ENCODE results near the gene WFIKKN2.
"Not testable (repeated sequence)": the region's sequence is repeated elsewhere in the genome, so short reads cannot be mapped to it uniquely, and the experiment has no call there.

WFIKKN2 gene

GRCh38 chr17:50875074-50875473, 39.7 kb downstream of the WFIKKN2 start:
- DNase-seq (ENCODE audit: low read depth), result no peak

GRCh38 chr17:50877042-50877441, 41.7 kb downstream of the WFIKKN2 start:
- not testable (repeated sequence) for DNase-seq (ENCODE audit: low read depth)

- no peak for DNase-seq (ENCODE audit: low read depth)
Observed at GRCh38 chr17:50877838-50878237, 42.5 kb downstream of the WFIKKN2 start.

- no peak for DNase-seq (ENCODE audit: low read depth)
Observed at GRCh38 chr17:50879086-50879485, 43.7 kb downstream of the WFIKKN2 start.

- no peak for DNase-seq (ENCODE audit: low read depth)
Observed at GRCh38 chr17:50881182-50881581, 45.8 kb downstream of the WFIKKN2 start.

- no peak for DNase-seq (ENCODE audit: low read depth)
Observed at GRCh38 chr17:50882851-50883250, 47.5 kb downstream of the WFIKKN2 start.

GRCh38 chr17:50883850-50884438, 48.6 kb downstream of the WFIKKN2 start:
- DNase-seq (ENCODE audit: low read depth), result no peak

GRCh38 chr17:50884439-50885311, 49.3 kb downstream of the WFIKKN2 start:
- no peak for DNase-seq (ENCODE audit: low read depth)

- DNase-seq (ENCODE audit: low read depth), result no peak
Observed at GRCh38 chr17:50887705-50888245, 52.4 kb downstream of the WFIKKN2 start.

- no peak for DNase-seq (ENCODE audit: low read depth)
Observed at GRCh38 chr17:50889528-50890118, 54.2 kb downstream of the WFIKKN2 start.

GRCh38 chr17:50890675-50891516, 55.5 kb downstream of the WFIKKN2 start:
- no peak for DNase-seq (ENCODE audit: low read depth)

- no peak for DNase-seq (ENCODE audit: low read depth)
Observed at GRCh38 chr17:50891577-50891989, 56.2 kb downstream of the WFIKKN2 start.

Data from stimulated activated CD8-positive, alpha-beta memory T cell treated with anti-CD3 and anti-CD28 coated beads, Interleukin-12 subunit alpha, Interleukin-12 subunit beta, amount 100 ng/mL, for 4 hours (primary cell).